Measurements from ENCODE around the gene PDCD10. TPM values are rescaled to one million over a fixed set of nuclear protein-coding genes. Genes with fewer than 3 reads are reported as not detected.
A peak's percentile ranks its signal among the peaks of the same experiment; 100 is the strongest.

PDCD10 gene
- polyA plus RNA-seq, 1 donor from 2014 or later: 79.1 TPM

- H3K9me3 ChIP-seq (ENCODE audit: low read length): no peaks in the 10 kb centered on the region
- no peaks in the 10 kb centered on the region for H4K20me1 ChIP-seq (ENCODE audit: insufficient read depth)
- peak within 1 kb of the TSS; percentile 87 for H3K9ac ChIP-seq (ENCODE audit: low read length)
- TF ChIP-seq TAF1 (IDR thresholded peaks at IDR 0.05; ENCODE audit: low read depth) (peak; percentile 44), SMC3 (conservative IDR thresholded peaks at IDR 0.05; ENCODE audit: poor library complexity) (no peak), RAD21 (conservative IDR thresholded peaks at IDR 0.05) (peak; percentile 35), MXI1 (conservative IDR thresholded peaks at IDR 0.05; ENCODE audit: poor library complexity, severe bottlenecking) (peak; percentile 72), POLR2AphosphoS5 (IDR thresholded peaks at IDR 0.05) (peak; percentile 71), REST (IDR thresholded peaks at IDR 0.05; ENCODE audit: borderline replicate concordance) (peak; percentile 61), CTCF (IDR thresholded peaks at IDR 0.05; ENCODE audit: poor library complexity, severe bottlenecking) (no peak), EZH2 (IDR thresholded peaks at IDR 0.05; ENCODE audit: borderline replicate concordance, insufficient read depth, low read length, poor library complexity, severe bottlenecking) (no peak)
- no peaks in the 10 kb centered on the region for H3F3A ChIP-seq (ENCODE audit: insufficient read depth, low read length, poor library complexity, severe bottlenecking)
- H3K4me2 ChIP-seq (ENCODE audit: low read length): peak within 1 kb of the TSS; percentile 49
- H3K79me2 ChIP-seq (replicated peaks; ENCODE audit: insufficient read depth, low read length): peaks cover 45% of the 10 kb centered on the region
- H3K36me3 ChIP-seq (ENCODE audit: insufficient read depth, low read length): no peaks in the 10 kb centered on the region
- H3K9me2 ChIP-seq (ENCODE audit: insufficient read depth, low read length): no peaks in the 10 kb centered on the region
- peak within 1 kb of the TSS; percentile 86 for H2AFZ ChIP-seq (ENCODE audit: low read depth, low read length)
- H3K4me3 ChIP-seq (ENCODE audit: low read length): peak within 1 kb of the TSS; percentile 76
- H3K27ac ChIP-seq (ENCODE audit: low read length): peak within 1 kb of the TSS; percentile 88
- H3K27me3 ChIP-seq (ENCODE audit: insufficient read depth, low read depth, low read length): peaks cover 13% of the 10 kb centered on the region
Observed at GRCh38 chr3:167735233-167736138, 794 bp upstream of the PDCD10 start, which contains the start of gene SERPINI1. SERPINI1 (plus strand) TSS chr3:167735721; CDS start chr3:167789129, 53,408 bp downstream.

- H4K20me1 ChIP-seq (ENCODE audit: insufficient read depth): no peaks in the 10 kb centered on the region
- H2AFZ ChIP-seq (ENCODE audit: low read depth, low read length): peak overlapping the region; percentile 66
- H3K79me2 ChIP-seq (replicated peaks; ENCODE audit: insufficient read depth, low read length): peaks cover 59% of the 10 kb centered on the region
Observed at GRCh38 chr3:167733961-167734497, 663 bp downstream of the PDCD10 start.

More at GRCh38 chr3:167733961-167734497, 663 bp downstream of the PDCD10 start:
- no peaks in the 10 kb centered on the region for H3K9me2 ChIP-seq (ENCODE audit: insufficient read depth, low read length)
- H3K9ac ChIP-seq (ENCODE audit: low read length): peak overlapping the region; percentile 79
- H3K9me3 ChIP-seq (ENCODE audit: low read length): no peaks in the 10 kb centered on the region
- H3K4me3 ChIP-seq (ENCODE audit: low read length): peak overlapping the region; percentile 76
- peak overlapping the region; percentile 72 for H3K4me2 ChIP-seq (ENCODE audit: low read length)
- TF ChIP-seq REST (IDR thresholded peaks at IDR 0.05; ENCODE audit: borderline replicate concordance) (no peak), CTCF (IDR thresholded peaks at IDR 0.05; ENCODE audit: poor library complexity, severe bottlenecking) (no peak), EP300 (conservative IDR thresholded peaks at IDR 0.05; ENCODE audit: poor library complexity, severe bottlenecking) (no peak), MXI1 (conservative IDR thresholded peaks at IDR 0.05; ENCODE audit: poor library complexity, severe bottlenecking) (no peak), POLR2AphosphoS5 (IDR thresholded peaks at IDR 0.05) (no peak), SMC3 (conservative IDR thresholded peaks at IDR 0.05; ENCODE audit: poor library complexity) (no peak), RAD21 (conservative IDR thresholded peaks at IDR 0.05) (no peak), TAF1 (IDR thresholded peaks at IDR 0.05; ENCODE audit: low read depth) (no peak), EZH2 (IDR thresholded peaks at IDR 0.05; ENCODE audit: borderline replicate concordance, insufficient read depth, low read length, poor library complexity, severe bottlenecking) (no peak)
- no peaks in the 10 kb centered on the region for H3F3A ChIP-seq (ENCODE audit: insufficient read depth, low read length, poor library complexity, severe bottlenecking)
- peak overlapping the region; percentile 81 for H3K27ac ChIP-seq (ENCODE audit: low read length)
- H3K36me3 ChIP-seq (ENCODE audit: insufficient read depth, low read length): no peaks in the 10 kb centered on the region
- H3K27me3 ChIP-seq (ENCODE audit: insufficient read depth, low read depth, low read length): peaks cover 13% of the 10 kb centered on the region

Data from neural cell (in vitro differentiated cells).